ENCODE data around the gene RARB. TPM values are rescaled to one million over a fixed set of nuclear protein-coding genes. Genes with fewer than 3 reads are reported as not detected.

Gene RARB
- 37.1 and 40.2 TPM in 2 replicates for total RNA-seq (2014; rRNA removed; shearing (Covaris generic))

DNA sequence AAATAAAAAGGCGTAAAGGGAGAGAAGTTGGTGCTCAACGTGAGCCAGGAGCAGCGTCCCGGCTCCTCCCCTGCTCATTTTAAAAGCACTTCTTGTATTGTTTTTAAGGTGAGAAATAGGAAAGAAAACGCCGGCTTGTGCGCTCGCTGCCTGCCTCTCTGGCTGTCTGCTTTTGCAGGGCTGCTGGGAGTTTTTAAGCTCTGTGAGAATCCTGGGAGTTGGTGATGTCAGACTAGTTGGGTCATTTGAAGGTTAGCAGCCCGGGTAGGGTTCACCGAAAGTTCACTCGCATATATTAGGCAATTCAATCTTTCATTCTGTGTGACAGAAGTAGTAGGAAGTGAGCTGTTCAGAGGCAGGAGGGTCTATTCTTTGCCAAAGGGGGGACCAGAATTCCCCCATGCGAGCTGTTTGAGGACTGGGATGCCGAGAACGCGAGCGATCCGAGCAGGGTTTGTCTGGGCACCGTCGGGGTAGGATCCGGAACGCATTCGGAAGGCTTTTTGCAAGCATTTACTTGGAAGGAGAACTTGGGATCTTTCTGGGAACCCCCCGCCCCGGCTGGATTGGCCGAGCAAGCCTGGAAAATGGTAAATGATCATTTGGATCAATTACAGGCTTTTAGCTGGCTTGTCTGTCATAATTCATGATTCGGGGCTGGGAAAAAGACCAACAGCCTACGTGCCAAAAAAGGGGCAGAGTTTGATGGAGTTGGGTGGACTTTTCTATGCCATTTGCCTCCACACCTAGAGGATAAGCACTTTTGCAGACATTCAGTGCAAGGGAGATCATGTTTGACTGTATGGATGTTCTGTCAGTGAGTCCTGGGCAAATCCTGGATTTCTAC is at the start of gene RARB:
TSS of gene RARB (plus strand) at position 322 of the 847 bp plus-strand sequence. CDS start at position 791, 469 bp downstream.
- DNase-seq (ENCODE audit: low read depth): peak; percentile 96

DNA sequence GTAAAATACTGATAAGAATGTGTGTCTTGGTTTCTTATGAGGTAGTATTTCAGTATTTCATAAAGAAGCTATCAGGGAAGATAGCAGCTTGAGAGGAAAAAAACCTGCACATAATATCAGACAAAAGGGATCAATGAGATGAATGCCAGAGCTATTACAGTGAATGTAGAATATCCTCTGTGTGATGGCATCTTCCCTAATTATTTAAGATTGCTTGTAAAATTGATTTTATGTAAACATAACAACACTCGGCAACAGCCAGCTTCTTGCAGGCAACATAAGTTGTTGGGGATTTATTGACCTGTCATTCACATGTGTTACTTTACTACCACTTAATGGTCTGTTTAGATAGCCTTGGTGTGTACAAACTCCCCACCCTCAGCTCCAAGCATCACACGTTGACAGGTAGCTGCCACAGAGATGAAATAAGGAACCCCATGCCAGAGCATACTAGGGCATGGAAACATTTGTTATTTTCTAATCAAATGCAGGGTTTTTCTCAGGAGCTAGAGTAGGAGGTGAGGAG is 49.2 kb upstream of the RARB start:
- no peak for DNase-seq (ENCODE audit: low read depth)

DNA sequence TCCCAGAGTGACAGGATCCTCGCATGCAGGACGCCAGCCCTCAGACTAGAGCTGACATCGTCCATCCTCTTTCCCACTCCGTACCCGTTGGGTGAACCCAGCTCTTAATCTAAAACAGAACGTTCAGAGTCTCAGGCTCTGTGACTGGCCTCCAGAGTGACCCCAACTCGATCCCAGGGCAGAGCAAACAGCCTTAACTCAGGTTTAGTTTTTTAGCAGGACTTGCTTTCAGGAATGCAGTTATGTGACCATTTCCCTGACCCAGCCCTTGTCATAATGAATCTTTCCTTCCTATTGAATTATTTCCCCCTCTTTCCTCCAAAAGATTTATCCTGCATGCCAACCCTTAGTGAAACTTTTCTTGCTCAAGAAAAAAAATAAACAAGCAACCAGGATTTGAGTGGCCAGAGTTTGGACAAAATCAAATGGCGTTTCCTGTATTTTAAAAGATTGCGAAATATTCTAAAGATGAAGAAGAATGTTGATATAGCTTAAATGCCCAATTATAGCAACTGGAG is 47.8 kb upstream of the RARB start:
- peak; percentile 3 for DNase-seq (ENCODE audit: low read depth)

DNA sequence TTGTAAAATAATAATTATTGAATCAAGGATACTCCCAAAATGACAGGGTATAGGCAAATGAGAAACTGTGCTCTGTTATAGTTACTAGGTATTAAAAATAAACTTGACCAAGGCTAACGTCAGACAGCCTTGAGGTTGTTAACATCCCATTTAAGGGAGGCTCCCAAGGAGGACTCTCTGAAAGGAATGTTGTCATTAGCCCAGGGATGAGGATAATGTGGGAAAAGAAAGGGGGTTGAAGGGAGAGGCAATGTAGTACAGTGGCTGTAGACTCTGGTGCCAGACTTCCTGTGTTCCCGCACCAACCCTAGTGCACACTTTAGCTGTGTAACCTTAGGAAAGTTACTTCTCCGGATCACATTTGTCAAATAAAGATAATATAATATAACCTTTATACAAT is 47.0 kb upstream of the RARB start:
- DNase-seq (ENCODE audit: low read depth): no peak

DNA sequence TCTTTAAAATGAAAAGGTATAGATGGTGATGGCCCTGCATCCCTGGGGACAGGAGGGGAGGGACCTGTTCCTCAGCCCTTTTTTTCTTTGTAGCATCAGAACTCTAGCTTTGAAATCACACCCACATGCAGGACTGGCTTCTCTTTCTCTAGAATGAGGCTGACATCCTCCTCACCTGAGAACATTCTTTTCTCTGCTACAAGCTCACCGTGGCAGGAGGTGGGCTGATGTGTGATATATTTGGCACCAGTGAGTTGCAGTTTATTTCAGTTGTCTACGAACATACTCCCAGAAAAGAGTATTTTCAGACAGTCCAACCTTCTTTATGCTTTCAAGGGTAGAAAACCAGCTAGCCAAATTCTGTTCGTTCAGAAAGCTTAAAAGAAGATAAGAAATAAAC is 43.6 kb upstream of the RARB start:
- no peak for DNase-seq (ENCODE audit: low read depth)

DNA sequence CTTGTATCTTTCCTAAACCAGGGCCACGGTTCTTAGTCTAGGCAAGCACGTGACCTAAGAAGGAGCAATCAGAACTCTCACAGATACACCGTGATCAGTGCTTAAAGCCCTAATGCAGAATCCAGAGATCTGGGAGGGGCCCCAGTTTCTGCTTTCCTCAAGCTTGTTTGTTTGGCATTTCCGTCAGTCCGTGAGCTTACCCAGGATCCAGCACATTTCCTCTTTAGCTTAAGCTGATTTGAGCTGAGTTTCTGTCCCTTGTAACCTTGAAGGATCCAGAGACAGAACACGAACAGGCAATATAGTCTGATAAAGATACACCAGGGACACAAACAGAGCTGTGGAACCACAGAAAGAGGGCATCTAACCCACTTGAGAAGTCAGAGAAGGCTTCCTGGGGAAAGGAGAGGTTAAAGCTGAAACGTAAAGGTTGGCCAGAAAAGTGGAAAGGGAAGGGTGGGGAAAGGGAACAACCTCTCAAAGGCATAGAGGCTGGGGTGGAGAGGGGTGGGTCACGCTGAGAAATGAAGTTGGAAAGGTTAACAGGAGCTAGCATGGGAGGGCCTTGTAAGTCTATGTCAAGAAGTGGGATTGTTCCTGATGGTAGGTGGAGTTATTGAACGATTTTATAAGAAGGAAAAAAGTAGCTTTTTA is 42.1 kb upstream of the RARB start:
- DNase-seq (ENCODE audit: low read depth): no peak

DNA sequence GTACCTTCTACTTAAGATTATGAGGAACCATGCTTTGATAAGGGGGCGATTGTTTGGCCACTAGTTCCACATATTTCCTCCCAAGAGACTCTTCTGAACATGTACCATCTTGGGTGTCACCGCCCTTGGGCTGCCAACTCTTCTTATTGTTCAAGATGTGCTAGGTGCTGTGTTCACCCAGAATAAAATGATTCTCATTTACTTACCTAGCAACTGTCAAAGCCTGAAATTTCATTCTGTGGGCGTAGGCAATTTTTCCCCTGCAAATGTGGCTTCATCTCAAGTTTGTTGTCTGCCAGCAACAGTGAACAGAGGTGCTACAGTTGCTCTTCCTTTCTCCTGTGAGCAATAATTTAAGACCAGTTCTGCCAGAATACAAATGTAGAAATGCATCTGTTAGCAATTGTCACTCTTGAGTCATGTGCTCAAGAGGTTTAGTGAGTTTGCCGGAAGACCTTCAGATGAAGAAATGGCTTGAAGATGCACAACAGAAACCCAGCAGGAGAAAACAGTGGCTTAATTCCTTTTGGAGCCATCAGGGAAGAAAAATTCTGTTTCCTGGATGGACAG is 41.3 kb upstream of the RARB start:
- DNase-seq (ENCODE audit: low read depth): no peak

DNA sequence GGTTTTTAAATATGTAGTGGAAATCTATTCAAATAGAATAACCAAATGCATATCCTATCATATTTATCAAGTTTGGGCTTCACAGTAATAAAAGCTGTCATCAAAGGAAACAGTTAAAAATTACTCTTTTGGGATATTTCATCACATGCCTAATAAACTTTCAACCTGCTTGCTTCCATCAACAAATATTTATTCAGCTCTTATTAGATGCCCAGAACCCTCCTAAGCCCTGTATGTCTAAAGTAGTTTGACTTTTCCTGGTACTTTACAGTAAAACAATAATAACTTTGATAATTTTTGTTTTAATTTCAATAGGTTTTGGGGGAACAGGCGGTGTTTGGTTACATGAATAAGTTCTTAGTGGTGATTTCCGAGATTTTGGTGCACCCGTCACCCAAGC is 37.5 kb upstream of the RARB start:
- DNase-seq (ENCODE audit: low read depth): no peak

DNA sequence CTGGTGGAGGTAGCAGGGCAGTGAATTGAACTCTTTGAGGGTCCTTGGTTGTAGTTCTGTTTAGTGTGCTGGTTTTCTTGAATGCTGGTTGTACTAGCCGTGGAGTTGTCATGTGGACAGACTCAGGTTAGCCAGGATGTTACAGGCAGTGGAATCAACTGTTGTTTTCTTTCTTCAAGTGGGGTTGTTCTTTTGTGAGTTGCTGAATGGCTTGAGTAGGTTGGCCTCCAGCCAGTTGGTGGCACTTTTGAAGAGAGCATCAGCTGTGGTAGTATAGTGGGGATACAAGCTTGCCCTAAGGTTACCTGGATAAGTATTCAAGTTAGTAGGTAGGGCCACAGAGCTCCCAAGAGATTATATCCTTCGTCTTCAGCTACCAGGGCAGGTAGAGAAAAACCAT is 31.8 kb upstream of the RARB start:
- DNase-seq (ENCODE audit: low read depth): no peak

DNA sequence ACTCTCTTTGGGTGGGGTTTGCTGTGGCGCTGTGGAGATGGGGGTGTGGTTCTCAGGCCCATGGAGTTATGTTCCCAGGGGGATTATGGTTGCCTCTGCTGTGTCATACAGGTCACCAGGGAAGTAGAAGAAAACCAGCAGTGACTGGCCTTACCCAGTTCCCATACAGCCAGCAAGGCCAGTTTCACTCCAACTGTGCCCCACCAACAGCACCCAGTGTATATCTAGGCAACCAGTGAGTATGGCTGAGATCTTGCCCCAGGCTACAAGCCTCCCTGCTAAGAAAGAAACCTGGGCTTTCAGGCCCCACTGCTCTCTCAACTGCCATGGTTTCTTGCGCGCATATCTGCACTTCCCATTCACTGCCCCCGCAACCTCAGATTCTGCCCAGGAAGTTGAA is 31.4 kb upstream of the RARB start:
- DNase-seq (ENCODE audit: low read depth): no peak

DNA sequence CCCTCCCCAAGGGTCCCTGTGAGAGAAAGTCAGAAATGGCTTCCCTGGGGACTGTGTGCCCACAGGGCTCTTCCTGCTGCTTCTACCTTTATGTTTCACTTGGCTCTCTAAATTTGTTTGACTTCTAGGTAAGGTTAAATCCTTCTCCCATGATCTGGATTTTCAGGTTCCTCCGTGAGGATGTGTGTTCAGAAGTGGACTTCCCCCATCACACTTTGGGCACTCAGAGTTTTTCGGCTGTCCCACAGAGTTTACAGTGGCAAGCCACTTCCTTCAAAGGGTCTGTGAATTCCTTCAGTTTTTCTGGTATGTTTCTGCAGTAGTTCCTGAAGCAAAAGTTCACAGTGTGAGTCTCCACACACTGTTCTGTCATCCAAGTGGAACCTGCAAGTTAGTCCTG is 30.9 kb upstream of the RARB start:
- DNase-seq (ENCODE audit: low read depth): no peak

DNA sequence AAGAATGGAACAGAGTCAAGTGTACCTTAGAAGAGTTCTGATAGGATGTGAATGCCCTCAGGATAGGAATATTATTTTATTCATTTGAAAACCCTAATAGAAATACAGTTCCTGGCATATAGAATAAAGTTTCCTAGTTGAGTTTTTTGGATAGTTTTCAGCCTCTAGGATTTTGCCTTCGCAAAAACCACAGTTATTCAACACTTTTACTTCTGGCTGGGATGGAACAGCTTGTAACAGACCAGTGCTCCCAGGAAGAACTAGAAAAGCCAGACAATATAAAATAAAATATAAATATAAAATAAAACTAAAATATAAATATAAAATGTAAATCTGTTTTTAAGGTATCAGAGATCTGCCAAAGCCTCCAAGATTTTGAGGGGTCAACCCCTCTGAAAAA is 27.5 kb upstream of the RARB start:
- DNase-seq (ENCODE audit: low read depth): no peak

DNA sequence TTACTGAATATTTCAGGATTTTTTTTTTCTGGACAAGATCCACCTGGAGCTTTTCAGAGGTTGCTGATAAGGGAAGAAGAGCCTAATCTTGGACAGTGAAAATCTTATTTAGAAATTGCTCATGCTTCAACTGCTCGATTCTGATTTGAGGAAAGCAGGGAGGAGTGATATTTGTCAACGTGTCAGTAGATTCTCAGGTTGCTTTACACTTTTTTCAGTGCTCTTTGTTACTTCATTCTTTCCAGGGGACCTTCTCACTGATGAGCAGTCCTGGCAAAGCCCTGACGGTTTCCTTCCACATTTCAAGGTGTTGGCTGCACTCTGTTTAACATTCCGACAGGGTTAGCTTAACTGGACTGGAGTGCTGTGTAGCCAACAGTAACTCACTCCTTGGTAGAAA is 24.1 kb upstream of the RARB start:
- DNase-seq (ENCODE audit: low read depth): no peak

DNA sequence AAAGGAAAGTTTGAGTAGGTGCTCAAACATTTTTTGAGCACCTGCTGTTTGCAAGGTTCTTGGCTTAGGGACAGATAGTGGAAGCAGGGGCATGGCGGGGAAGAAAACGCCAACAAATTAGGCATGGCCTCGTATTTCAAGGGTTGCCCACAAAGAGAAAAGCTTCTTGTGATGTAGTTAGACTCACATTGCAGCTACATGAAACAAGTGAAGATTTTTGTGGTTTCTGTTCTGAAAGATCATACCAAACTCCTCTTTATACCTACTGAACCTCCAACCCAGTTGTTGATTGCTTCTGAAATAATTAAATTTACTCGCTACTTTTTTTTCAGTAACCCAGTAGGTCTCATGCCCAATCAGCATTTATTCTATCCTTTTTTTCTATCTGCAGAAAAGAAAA is 23.5 kb upstream of the RARB start:
- DNase-seq (ENCODE audit: low read depth): no peak

DNA sequence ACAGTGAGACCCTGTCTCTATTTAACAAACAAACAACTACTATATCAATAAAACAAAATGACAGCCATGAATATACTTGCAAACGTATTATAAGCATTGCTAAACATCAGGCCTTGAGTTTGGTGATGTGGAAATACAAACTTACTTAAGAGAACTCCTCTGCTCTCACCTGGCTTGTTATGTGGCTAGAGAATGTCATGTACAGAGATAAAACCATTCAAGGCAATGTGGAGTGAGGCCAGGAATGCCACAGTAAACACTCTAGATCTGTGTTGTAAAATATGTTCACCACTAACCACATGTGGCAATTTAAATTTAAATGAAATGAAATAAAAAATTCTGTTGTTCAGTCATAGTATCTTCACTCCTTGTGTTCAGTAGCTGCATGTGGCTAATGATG is 22.7 kb upstream of the RARB start:
- DNase-seq (ENCODE audit: low read depth): peak; percentile 3

DNA sequence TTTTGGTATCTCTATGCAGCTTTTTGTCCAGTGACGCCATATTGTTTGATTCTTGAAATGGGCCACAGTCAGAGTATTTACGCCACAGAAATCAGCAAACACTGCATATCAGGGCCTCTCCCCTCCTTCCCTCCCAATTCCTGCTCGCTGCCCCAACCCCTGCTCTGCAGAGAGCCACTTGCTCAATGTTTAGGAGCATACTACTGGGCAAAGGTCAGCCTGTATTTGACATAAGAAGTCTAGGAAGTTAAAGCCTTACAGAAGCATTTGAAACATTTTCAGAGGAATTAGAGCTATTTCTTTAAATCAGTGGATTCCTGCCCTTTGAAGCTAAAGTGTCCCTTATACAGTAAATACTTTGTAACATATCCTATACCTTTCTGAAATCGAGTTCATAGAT is 17.4 kb upstream of the RARB start:
- no peak for DNase-seq (ENCODE audit: low read depth)

DNA sequence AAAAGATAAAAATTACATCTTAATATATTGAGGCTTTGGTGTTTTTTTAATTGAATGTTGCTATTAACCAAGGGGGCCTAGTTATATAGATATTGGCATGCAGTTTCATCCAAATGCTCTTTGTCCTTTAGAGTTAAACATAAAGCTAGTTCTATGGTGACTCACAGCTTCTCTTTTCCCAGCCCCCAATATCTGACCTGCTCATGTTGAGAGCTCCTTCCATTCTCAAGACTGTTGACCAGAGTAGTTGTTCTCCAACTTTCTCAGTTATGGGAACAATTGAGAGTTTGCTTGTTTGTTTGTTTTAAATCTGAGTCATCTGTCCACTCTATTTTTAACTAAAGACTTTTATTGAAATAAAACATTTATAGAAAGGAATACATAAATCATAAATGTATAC is 15.8 kb upstream of the RARB start:
- peak; percentile 31 for DNase-seq (ENCODE audit: low read depth)

DNA sequence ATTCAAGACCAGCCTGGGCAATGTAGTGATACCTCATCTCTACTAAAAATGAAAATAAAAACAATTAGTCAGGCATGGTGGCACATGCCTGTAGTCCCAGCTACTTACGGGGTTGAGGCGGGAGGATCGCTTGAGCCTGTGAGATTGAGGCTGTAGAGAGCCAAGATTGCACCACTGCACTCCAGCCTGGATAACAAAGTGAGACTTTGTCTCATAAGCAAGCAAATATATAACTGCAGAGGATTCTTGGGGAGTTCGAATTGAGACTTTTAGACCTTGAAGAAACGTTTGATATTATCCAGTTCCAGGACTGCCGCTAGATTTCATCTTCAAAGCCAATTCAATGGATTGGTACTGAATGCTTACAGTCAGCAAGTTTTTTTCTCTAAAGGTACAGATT is 11.9 kb upstream of the RARB start:
- DNase-seq (ENCODE audit: low read depth): no peak

DNA sequence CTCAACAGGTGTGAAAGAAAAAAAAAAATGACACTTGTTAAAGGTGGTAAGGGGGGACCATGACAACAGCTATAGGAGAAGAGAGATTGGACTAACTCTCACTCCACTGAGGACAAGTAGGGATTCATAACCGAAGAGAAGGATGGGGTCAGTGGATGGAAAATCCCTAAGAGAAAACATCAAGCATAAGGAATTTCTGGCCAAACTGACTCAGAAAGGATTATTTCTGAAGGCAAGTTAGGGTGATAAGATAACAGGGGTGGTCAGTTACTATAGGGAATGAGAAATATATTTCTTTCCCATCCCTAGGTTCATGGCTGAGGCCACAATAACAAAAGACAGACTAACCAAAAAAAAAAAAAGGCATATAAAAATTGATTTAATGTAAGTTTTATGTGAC is 9.5 kb upstream of the RARB start:
- no peak for DNase-seq (ENCODE audit: low read depth)

DNA sequence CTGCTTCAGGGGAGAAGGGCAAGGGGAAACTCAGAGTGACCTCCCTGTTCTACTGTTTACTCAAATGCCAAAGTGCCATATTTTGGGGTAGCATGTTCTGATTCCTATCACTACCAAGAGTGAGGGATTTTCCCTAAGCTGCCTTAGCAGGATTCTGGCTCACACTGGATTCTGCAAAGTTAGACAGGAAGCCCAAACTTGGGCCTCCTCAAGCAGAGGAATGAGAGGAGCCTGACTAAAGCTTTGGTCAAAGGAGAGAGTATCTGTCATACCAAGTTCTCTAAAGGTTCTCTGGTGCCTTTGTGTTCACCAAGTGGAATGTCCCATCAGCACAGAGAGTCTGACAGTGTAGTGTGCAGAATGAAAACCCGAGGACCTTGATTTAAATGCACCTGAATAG is 8.8 kb upstream of the RARB start:
- DNase-seq (ENCODE audit: low read depth): no peak

DNA sequence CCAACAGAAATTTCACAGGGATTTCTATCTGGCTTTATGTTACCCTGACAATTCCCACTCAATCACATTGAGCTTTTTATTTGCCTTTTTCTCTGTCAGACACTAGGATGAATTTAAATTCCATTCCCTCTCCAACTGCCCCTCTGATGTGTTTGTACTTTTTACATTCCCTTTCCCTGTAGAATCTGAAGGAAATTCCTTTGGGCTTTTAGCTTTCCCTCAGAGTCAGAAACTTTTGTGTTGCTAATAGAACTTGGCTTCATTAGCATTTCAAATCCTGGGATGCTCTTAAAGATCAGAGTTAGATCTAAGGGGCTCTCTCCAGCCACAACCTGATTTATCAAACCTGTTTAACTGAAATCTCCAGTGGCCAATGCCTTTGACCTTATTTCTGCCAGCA is 7.9 kb upstream of the RARB start:
- DNase-seq (ENCODE audit: low read depth): no peak

DNA sequence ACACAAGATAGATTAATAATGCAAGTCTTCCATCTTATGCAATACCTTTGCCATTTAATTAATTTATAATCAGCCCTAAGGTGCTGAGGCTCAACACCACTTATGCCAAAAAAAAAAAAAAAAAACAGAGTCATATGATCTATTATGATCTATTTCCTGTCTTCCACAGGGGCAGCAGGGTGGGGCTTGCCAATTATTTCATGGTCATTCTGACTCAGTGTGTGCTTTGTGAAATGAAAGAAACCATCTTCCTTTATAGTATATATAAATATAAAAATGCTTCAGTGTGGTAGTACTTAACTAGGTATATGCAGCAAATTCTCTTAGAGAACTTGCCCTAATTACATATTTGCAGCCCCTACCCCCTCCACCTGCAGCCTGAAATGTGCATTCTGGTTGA is 7.2 kb upstream of the RARB start:
- DNase-seq (ENCODE audit: low read depth): no peak

DNA sequence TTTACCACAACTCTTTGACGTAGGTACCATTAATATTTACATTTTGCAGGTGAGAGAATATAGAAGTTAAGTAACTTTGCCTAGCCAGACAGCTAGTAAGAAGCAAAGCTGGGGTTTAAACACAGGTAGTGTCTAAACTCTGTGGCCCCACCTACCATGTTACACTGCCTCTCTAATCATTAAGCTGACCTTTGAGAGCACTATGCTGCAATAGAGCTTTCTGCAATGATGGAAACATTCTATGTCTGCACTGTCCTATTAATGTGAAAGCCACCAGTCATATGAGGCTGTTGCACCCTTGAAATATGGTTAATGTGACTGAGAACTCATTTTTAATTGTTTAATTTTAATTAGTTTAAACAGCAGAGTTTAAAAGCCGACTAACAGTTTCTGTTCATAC is 6.3 kb upstream of the RARB start:
- no peak for DNase-seq (ENCODE audit: low read depth)

Measured in M059J (cell line).